Right atrium auricular region (tissue), 2 donors: ENCODE data around the gene ZNF554. TPM values are rescaled to one million over a fixed set of nuclear protein-coding genes. Genes with fewer than 3 reads are reported as not detected.
"Not testable (repeated sequence)": the region's sequence is repeated elsewhere in the genome, so short reads cannot be mapped to it uniquely, and the experiment has no call there.

Source experiments
- DNase-seq: peaks from one replicate; pipeline ENCODE4 v3.0.0-alpha.2; 2019; ENCODE audit warnings: low spot score
- H3K27ac ChIP-seq, 2 donors: fragments of 200-600 bp; sonication (generic); 1 replicate in 1 of 2; 2 replicates in 1 of 2; pipeline ENCODE4 v1.5.1; 2016 to 2019
- H3K27me3 ChIP-seq, 2 donors: fragments of 200-600 bp; sonication (generic); one replicate each; pipeline versions ENCODE4 v1.5.1 to v1.6.0; 2017 to 2019
- H3K36me3 ChIP-seq: fragments of 200-600 bp; sonication (generic); one replicate; pipeline ENCODE4 v1.5.1; 2016
- H3K4me1 ChIP-seq, 2 donors: fragments of 200-600 bp; sonication (generic); one replicate each; pipeline versions ENCODE4 v1.5.1 to v1.6.0; 2017 to 2019
- H3K4me3 ChIP-seq, 2 donors: fragments of 200-600 bp; sonication (generic); 1 replicate in 1 of 2; 2 replicates in 1 of 2; pipeline ENCODE4 v1.5.1; 2017 to 2019; ENCODE audit warnings: mild to moderate bottlenecking in 1 of 2, moderate library complexity in 1 of 2
- H3K9me3 ChIP-seq, 2 donors: fragments of 200-600 bp; sonication (generic); one replicate each; pipeline ENCODE4 v1.5.1; 2019
- CTCF ChIP-seq, 2 donors: fragments of 200-600 bp; sonication (generic); IDR thresholded peaks; one replicate each; pipeline ENCODE4 v1.5.1; 2019; ENCODE audit warnings: antibody characterized with exemption in 2 of 2
- total RNA-seq, 2 donors: library from RNA; depleted of rRNA; stranded (reverse); fragments of >200 nt; gene quantifications; one replicate each; pipeline ENCODE4 v1.1.0, GENCODE V29; 2016

The ZNF554 gene
- total RNA-seq, 2 donors from 2014 or later = 3.5 to 6.0 TPM

GRCh38 chr19:2815923-2816322, 3.7 kb upstream of the ZNF554 start:
- Histone ChIP-seq H3K9me3 (no peaks in the 10 kb centered on the region), H3K27ac (no peak overlapping the region), H3K4me3 (no peak overlapping the region), H3K36me3 (peaks cover 11% of the 10 kb centered on the region), H3K27me3 (no peaks in the 10 kb centered on the region), H3K4me1 (peaks cover 0 to 12% of the 10 kb centered on the region in 2 donors)
- no peak for DNase-seq
- TF ChIP-seq CTCF (IDR thresholded peaks at IDR 0.05) = no peak

- DNase-seq = no peak
- no peak for TF ChIP-seq CTCF (IDR thresholded peaks at IDR 0.05)
- H3K27me3 ChIP-seq = no peaks in the 10 kb centered on the region
These were observed 3.0 kb upstream of the ZNF554 start for GRCh38 chr19:2816641-2817040.

GRCh38 chr19:2817237-2817829, 2.3 kb upstream of the ZNF554 start:
- H3K36me3 ChIP-seq, H3K27me3 ChIP-seq, DNase-seq, H3K27ac ChIP-seq, H3K4me3 ChIP-seq, H3K9me3 ChIP-seq: not testable (repeated sequence)
- H3K4me1 ChIP-seq = peaks cover 0 to 13% of the 10 kb centered on the region in 2 donors

More at GRCh38 chr19:2816641-2817040, 3.0 kb upstream of the ZNF554 start:
- H3K27ac ChIP-seq = no peak overlapping the region
- peaks cover 6% of the 10 kb centered on the region for H3K36me3 ChIP-seq
- no peak overlapping the region for H3K4me3 ChIP-seq
- peaks cover 0 to 13% of the 10 kb centered on the region in 2 donors for H3K4me1 ChIP-seq
- no peaks in the 10 kb centered on the region for H3K9me3 ChIP-seq

GRCh38 chr19:2820112-2820702, 539 bp downstream of the ZNF554 start:
- no peaks in the 10 kb centered on the region for H3K9me3 ChIP-seq
- H3K36me3 ChIP-seq = peaks cover 6% of the 10 kb centered on the region
- H3K27me3 ChIP-seq = no peaks in the 10 kb centered on the region
- no peak for TF ChIP-seq CTCF (IDR thresholded peaks at IDR 0.05)
- peak overlapping the region; percentile 44 to 75 for H3K27ac ChIP-seq
- peaks cover 0 to 13% of the 10 kb centered on the region in 2 donors for H3K4me1 ChIP-seq
- peak overlapping the region; percentile 68 to 94 for H3K4me3 ChIP-seq
- no peak for DNase-seq

GRCh38 chr19:2822846-2823245, 3.2 kb downstream of the ZNF554 start:
- TF ChIP-seq CTCF (IDR thresholded peaks at IDR 0.05) = no peak
- no peak overlapping the region for H3K4me3 ChIP-seq
- H3K27ac ChIP-seq = no peak overlapping the region
- peaks cover 0 to 13% of the 10 kb centered on the region in 2 donors for H3K4me1 ChIP-seq
- H3K36me3 ChIP-seq = peaks cover 16% of the 10 kb centered on the region
- no peaks in the 10 kb centered on the region for H3K27me3 ChIP-seq
- H3K9me3 ChIP-seq = no peaks in the 10 kb centered on the region
- no peak for DNase-seq

GRCh38 chr19:2823646-2824045, 4.0 kb downstream of the ZNF554 start:
- no peaks in the 10 kb centered on the region for H3K9me3 ChIP-seq
- no peak overlapping the region for H3K27ac ChIP-seq
- H3K36me3 ChIP-seq = peaks cover 22% of the 10 kb centered on the region
- peaks cover 0 to 13% of the 10 kb centered on the region in 2 donors for H3K4me1 ChIP-seq
- H3K4me3 ChIP-seq = no peak overlapping the region
- H3K27me3 ChIP-seq = no peaks in the 10 kb centered on the region
- no peak for DNase-seq
- no peak for TF ChIP-seq CTCF (IDR thresholded peaks at IDR 0.05)
